ENCODE results near the gene ZNF333.

- TF ChIP-seq CTCF (IDR thresholded peaks at IDR 0.05; ENCODE audit: low read depth, low read length) (no peak), POLR2A (IDR thresholded peaks at IDR 0.05; ENCODE audit: extremely low read depth, insufficient read length) (no peak)
Measured at GRCh38 chr19:14694641-14695266, 4.9 kb downstream of the ZNF333 start.

All from NB4 (cell line).